ENCODE measurements around the gene DNASE2B.
A peak's percentile ranks its signal among the peaks of the same experiment; 100 is the strongest.

DNA sequence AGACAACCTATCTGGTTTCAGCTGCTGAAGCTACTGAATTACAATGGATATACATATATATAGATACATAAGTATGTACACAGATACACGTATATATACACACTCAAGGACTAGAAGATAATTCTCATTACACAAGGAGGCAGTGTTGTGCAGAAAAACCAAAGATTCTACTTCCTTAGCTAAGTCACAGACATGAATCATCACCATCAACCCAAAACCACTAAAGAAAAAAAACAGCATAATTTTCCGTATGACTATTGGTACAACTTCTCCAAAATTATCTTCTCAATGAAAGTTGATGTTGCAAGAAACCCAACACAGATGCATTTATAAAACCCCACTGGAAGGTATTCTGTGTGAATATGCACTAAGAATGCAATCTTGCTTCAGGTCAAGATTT lies 44.0 kb downstream of the DNASE2B start:
- TF ChIP-seq HDAC2 (IDR thresholded peaks at IDR 0.05): no peak
- TF ChIP-seq, protein P1, sequence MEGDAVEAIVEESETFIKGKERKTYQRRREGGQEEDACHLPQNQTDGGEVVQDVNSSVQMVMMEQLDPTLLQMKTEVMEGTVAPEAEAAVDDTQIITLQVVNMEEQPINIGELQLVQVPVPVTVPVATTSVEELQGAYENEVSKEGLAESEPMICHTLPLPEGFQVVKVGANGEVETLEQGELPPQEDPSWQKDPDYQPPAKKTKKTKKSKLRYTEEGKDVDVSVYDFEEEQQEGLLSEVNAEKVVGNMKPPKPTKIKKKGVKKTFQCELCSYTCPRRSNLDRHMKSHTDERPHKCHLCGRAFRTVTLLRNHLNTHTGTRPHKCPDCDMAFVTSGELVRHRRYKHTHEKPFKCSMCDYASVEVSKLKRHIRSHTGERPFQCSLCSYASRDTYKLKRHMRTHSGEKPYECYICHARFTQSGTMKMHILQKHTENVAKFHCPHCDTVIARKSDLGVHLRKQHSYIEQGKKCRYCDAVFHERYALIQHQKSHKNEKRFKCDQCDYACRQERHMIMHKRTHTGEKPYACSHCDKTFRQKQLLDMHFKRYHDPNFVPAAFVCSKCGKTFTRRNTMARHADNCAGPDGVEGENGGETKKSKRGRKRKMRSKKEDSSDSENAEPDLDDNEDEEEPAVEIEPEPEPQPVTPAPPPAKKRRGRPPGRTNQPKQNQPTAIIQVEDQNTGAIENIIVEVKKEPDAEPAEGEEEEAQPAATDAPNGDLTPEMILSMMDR (IDR thresholded peaks at IDR 0.05): peak; percentile 52
- no peak for TF ChIP-seq RCOR1 (IDR thresholded peaks at IDR 0.05; ENCODE audit: low read depth, low read length)
- TF ChIP-seq NFE2L2 (conservative IDR thresholded peaks at IDR 0.05; ENCODE audit: low read length): no peak
- TF ChIP-seq, protein P2, sequence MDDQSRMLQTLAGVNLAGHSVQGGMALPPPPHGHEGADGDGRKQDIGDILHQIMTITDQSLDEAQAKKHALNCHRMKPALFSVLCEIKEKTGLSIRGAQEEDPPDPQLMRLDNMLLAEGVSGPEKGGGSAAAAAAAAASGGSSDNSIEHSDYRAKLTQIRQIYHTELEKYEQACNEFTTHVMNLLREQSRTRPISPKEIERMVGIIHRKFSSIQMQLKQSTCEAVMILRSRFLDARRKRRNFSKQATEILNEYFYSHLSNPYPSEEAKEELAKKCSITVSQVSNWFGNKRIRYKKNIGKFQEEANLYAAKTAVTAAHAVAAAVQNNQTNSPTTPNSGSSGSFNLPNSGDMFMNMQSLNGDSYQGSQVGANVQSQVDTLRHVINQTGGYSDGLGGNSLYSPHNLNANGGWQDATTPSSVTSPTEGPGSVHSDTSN (IDR thresholded peaks at IDR 0.05): no peak

Measured in A549 (cell line).